GM21390 (cell line): ENCODE data around the gene NR0B1.

Source experiments
- ATAC-seq: cut with Tn5 transposase; IDR thresholded peaks from one replicate; pipeline ENCODE4 v1.9.1; 2021; ENCODE audit not compliant: unreplicated experiment

The NR0B1 gene, protein sequence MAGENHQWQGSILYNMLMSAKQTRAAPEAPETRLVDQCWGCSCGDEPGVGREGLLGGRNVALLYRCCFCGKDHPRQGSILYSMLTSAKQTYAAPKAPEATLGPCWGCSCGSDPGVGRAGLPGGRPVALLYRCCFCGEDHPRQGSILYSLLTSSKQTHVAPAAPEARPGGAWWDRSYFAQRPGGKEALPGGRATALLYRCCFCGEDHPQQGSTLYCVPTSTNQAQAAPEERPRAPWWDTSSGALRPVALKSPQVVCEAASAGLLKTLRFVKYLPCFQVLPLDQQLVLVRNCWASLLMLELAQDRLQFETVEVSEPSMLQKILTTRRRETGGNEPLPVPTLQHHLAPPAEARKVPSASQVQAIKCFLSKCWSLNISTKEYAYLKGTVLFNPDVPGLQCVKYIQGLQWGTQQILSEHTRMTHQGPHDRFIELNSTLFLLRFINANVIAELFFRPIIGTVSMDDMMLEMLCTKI

DNA sequence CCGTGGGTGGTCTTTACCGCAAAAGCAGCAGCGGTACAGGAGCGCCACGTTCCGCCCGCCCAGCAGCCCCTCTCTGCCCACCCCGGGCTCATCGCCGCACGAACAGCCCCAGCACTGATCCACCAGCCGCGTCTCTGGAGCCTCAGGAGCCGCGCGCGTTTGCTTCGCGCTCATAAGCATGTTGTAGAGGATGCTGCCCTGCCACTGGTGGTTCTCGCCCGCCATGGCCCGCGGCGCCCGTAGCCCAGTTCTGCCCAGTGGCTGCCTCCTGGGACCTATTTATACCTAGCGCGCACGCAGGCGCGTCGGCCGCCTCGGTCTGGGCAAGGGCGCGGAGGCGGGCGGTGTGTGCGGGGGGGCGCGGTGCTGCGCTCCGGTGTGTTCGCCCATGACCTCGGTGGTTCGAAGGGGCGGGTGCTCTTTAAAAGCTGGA lies at the start of gene NR0B1:
NR0B1 (minus strand) TSS at position 252 of the 433 bp plus-strand sequence; CDS start at position 225, 27 bp downstream.
- no peak for ATAC-seq

DNA sequence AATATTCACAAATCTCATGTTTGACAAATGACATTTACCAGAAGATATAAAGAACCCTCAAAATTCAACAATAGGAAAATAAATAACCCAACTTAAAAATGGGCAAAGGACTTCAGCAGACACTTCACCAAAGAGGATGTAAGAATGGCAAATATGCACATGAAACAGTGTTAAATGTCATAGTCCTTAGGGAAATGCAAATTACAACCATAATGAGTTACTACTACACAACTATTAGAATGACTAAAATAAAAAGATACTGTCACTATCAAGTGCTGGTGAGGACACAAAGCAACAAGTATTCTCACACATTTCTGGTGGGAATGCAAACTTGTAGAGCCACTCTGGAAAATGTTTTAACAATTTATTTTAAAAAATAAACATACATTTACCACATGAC lies 40.8 kb upstream of the NR0B1 start:
- no peak for ATAC-seq

DNA sequence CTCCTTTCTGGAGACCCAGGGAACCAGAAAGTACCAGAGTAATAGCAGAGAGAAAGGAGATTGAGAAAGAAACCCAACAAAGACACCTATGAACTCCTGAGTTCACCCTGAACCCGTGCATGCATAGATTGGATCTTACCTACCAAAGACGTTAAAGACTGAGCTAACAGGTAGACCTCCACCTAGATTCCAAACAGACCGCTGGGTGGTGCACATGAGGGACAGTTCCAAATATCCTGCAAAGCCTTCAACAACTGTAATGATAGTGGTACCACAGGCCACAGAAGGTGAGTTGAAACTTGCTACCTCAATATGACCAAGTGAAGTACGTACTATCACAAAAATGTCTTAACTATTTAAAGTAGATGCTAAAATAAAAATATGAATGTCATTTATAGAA lies 34.0 kb upstream of the NR0B1 start:
- no peak for ATAC-seq

DNA sequence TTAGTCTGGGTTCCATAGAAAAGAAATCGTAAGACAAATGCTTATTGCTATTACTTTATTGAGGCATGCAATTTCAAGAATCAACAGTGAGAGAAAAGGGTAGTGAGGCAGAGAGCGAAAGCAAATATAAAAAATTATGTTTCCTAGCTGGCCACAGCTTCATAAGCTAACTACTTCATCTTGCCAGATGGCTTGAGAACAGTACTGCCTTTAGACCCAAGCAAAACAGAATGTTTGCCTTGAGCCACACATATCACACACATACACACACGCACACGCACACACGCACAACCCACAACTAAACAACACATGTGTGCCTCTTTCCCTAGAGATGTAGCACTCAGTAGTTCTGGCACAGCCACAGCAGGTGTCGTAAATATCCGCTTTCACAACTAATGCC lies 31.6 kb upstream of the NR0B1 start:
- ATAC-seq, result no peak

DNA sequence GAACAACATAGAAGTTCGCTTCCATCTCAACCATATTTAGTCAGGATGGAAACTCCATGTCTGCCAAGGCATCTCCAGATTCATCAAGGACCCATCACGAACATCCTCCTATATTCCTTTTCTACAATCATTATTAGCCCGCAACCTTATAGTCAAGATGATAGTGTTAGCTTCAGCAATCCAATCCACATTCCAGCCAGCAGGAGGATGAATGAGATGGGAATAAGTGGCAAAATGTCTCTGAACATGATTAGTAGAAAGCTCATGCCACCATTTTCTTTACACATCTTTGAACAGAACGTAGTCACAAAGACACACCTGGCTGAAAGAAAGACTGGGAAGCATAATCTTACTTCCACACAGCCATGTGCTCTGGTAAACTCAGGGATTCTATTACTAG lies 18.6 kb upstream of the NR0B1 start:
- no peak for ATAC-seq

DNA sequence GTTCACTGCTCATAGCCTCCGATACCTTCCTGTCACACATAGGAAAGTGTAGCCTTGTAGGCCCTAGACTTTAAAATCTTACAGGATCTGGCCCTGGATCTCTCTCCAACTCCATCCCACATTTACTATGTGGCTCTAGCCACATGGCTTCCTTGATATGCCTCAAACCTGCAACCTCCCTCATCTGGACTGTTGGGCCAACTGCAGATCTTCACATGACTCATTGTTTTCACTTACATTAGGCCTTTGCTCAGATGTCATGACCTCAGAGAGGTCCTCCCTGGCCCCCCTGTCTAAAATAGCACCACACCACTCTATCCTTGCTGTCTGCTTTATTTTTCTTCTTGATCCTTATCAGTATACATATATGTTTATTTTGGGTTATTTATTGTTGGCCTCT lies 8.1 kb upstream of the NR0B1 start:
- ATAC-seq, result no peak

DNA sequence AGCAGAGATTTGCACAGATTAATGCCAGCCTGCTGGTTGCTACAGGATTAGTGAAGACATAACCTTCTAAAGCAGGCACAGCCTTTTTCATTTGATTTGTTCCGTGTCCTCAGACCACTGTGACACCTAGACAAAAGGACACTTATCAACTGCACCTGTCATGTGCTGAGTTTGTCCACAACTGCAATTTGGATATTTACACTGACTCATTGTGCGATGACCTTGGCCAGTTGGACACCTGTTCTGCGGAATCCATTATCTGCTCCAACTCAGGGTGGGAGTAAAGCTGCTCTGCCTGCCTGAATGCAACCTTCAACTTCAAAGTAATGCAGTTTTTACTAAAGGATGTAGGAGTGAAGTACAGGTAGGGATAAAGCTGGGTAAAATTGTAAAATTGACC lies 4.1 kb upstream of the NR0B1 start:
- no peak for ATAC-seq

DNA sequence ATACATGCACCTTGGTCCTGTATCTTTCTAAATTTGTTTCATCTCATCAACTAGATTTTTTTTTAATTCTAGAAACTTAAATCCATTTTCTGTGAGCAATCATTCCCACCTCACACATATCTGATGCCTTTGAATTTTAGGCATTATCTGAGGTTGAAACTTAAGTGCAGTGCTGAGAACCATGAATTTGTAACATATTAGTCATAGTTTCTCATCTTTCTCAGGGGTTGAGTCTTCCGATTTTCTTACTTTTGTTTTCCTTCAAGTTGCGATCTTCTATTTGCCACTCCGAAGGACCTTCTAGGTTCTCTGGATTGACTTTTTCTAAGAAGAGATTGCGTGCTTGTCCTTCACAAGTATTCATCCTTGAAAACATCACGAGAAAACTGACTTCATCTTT lies 3.7 kb upstream of the NR0B1 start:
- ATAC-seq, result no peak

DNA sequence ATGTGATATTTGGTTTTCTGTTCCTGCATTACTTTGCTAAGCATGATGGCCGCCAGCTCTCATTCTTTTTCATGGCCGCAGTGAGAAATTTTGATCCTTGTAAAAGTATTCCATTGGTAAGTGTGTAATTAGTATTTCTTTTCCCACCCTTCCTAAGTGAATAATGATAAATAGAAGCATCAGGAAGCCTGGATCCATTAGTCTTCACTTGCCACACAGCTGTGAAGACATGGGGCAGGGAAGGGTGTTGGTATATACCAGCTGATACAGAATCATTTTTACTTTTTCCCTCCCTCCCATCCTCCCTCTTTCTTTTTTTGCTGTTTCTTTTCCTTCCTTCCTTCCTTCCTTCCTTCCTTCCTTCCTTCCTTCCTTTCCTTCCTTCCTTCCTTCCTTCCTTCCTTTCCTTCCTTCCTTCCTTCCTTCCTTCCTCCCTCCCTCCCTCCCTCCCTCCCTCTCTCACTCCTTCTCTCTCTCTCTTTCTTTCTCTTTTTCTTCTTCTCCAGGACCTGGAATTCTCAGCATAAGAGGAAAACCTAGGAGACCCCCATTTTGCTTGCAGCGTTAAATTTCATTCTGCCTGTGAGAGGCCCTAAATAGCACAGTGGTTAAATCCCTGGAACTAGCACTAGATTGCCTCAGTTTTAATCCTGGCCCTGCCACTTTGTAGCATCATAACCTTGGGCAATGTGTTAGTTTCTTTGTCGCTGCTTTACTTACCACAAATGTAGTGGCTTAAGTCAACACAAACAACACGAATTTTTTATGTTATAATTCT lies 1.4 kb upstream of the NR0B1 start:
- ATAC-seq, result no peak

DNA sequence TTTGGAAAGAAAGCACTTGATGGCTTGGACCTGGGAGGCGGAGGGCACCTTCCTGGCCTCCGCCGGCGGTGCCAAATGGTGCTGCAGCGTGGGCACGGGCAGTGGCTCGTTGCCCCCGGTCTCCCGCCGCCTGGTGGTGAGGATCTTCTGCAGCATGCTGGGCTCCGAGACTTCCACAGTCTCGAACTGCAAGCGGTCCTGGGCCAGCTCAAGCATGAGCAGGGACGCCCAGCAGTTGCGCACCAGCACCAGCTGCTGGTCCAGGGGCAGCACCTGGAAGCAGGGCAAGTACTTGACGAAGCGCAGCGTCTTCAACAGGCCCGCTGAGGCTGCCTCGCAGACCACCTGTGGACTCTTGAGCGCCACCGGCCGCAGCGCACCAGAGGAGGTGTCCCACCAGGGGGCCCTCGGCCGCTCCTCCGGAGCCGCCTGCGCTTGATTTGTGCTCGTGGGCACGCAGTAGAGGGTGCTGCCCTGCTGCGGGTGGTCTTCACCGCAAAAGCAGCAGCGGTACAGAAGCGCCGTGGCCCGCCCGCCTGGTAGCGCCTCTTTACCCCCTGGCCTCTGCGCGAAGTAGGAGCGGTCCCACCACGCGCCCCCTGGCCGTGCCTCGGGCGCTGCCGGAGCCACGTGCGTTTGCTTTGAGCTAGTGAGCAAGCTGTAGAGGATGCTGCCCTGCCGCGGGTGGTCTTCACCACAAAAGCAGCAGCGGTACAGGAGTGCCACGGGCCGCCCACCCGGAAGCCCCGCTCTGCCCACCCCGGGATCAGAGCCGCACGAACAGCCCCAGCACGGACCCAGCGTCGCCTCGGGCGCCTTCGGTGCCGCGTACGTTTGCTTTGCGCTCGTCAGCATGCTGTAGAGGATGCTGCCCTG lies 689 bp downstream of the NR0B1 start:
- no peak for ATAC-seq

DNA sequence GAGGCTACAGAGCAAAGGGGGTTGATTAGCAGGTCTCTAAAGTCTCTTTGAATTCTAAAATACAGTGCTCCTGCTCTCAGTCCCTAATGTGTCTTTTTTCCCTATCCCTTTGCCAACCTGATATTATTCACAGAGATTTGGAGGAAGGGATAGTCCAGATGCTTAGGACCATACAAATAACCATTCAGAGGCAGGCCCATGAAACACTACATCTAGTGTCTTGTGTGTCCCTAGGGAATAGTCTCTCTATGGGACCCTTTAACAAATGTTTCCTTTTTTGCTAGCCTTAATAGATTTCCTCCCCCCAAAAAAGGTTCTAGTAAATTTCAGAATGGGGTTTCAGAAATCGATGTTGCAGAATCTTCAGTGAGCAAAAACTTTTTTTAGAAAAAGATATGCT lies 1.7 kb downstream of the NR0B1 start:
- ATAC-seq, result no peak

DNA sequence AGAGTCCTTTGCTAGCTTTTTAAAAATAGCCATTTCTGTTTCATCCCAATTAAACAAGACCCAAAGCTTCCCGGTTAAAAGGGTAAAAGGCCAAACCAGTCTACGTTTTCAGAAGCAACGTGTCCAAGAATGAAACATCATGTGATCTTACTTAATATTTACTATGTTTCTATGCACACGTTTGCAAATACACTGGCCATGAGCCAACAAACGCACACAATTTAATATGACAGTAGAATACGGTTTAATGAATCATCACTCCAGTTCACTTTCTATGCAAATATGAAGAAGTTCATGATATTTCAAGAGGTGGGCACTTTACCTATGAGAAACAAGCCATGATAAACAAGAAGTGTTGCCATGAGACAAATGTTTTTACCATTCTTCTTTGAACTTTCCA lies 4.3 kb downstream of the NR0B1 start:
- no peak for ATAC-seq

DNA sequence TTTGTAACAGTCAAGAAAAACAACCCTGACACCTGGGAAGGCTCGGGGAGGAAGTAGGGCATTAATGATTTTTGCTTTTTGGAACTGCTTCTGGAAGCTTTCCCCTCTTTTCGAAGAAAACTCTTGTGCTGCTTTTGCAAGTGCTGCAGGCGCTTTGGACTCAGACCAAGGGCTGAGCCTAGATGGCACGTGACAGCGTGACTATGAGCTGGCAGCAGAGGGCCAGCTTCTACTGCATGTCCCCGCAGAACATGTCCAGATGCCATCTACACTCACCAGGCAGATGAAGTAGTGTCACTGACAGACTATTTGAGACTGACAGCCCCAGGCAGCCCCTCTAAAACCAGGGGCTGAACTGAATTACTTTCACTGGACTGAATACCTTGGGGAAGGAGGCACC lies 6.2 kb downstream of the NR0B1 start:
- no peak for ATAC-seq

DNA sequence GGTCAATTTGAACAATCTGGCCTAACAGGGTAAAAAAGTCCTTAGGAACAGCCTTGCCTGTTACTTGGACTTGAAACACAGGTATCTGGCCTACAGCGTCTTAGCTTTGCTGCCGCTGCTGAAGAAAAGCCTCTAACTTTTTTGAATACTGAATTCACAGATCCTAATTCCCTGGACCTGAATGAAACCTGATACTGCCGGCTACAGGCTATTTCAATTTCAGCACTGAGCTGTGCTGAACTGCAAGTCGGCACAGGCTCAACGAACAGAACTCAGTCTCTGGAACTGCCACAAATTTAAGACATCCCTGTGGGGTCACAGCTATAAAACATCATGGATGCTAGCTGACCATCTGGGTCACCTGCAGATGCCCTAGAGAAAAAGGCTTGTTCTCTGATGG lies 7.2 kb downstream of the NR0B1 start:
- ATAC-seq, result no peak

DNA sequence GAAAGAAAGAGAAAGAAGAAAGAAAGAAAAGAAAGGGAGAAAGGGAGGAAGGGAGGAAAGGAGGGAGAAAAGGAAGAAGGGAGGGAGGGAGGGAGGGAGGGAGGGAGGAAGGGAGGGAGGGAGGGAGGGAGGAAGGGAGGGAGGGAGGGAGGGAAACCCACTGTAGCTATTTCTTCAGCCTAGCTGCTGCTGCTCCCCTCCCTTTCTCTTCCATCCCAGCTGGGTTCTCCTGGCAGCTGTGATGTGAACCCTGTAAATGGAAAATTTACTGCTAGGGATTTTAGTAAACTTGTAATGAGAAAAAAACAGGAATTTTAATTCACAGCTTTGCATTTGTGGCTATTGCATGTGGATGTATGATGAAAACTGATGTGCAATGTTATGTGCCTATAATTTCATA lies 8.0 kb downstream of the NR0B1 start:
- ATAC-seq, result no peak

DNA sequence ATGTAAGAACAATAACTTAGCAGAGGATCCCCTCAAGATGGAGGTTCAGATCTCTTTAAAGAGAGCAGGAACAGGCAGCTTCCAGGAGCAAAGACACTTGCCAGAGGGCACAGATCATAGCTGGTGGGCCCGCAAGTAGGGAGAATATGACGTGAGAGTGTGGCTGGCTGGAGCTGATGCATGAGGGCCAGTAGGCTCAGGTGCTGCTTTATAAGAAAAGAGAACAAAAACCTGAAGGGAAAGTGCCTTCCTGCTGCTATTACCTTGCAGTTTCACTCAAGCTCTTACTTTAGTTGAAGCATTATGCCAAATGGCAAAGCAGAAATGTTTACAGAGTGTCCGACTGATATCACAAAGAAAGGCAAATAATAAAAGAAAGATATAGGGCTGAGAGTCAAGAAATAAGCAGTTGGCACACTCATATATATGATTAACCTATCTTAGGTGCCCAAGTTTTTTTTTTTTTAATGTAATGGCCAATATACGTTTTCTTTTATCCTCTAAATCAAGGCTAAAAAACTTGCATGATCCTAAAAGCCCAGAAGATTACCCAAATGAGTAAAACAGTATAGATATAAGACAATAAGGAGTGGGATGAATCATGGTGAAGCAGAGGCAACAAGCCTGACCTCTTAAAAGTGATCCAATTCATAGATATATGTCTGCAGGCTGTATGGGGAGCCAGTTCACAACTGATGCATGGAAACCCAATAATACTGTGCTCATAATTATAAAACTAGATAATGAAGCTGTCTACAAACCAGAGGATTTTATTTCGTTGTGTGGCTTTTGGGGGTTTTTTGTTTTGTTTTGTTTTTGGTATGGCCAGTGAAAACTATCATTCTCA lies 12.6 kb downstream of the NR0B1 start:
- peak; percentile 61 for ATAC-seq

DNA sequence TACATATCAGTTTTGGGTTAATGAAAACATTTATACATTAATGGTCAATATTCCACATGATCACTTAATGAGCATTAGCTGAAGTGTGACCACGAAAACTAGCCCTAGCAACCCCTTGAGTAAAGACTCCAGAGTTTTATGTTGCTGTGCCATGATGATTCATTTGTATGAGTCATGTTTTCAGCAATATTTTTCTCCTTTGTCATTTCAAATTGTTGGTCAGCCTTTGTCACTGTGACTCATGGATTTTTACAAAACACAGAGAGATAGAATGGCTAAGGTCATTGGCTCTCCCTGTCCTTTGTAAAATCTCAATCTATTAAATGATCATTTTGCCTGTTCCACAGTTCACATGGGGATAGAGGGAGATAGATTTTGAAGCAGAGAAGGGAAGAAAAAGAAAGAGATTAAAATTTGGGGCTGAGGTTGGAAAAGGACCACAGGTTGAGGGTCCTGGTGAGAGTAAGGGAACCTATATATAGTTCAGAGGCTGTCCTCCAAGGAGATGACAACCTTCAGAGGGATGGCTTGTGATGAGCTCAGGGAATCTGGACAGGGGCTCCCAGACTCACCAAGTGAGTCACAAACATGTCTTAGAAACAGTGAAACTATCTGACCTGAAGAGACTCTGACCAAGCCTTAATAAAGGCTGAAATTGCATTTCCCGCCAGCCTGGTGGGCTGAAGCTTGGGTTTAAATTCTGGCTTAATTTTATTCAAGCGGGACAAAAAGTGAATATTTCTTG lies 25.6 kb downstream of the NR0B1 start:
- ATAC-seq, result no peak

DNA sequence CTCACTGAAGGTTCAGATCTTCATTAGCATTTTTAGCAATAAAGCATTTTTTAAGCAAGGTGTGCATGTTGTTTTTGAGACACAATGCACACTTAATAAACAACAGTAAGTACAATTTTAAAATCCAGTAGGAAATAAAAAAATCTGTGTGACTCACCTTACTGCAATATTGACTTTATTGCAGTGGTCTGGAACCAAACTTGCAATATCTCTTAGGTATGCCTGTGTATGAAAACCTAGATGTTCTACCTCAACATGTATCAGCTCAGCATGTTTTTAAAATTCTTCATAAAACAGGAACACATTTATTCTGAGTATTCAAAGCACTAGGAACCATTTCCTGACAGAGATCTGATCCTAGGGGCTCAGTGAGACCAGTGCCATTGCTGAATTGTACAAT lies 26.7 kb downstream of the NR0B1 start:
- ATAC-seq, result no peak

DNA sequence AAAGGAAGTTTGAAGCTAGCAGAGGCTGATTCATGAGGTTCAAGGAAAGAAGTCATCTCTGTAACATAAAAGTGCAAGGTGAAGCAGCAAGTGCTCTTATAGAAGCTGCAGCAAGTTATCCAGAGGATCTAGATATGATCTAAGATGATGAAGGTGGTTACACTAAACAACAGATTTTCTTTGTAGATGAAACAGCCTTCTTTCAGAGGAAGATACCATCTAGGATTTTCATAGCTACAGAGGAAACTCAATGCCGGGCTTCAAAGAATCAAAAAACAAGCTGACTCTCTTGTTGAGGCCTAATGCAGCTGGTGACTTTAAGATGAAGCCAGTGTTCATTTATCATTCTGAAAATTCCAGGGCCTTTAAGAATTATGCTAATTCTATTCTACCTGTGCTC lies 28.8 kb downstream of the NR0B1 start:
- no peak for ATAC-seq

DNA sequence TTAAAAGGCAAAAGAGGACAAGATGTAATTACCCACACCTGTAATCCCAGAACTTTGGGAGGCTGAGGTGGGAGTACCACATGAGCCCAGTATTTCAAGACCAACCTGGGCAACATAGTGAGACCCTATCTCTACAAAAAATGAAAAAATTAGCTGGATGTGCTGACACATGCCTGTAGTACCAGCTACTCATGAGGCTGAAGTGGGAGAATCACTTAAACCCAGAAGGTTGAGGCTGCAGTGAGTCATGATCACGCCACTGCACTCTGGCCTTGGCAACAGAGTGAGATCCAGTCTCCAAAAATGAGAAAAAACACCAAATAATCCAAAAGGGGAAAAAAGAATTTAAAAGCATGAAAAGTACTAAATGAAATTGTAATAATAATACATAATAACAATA lies 30.8 kb downstream of the NR0B1 start:
- no peak for ATAC-seq
